ENCODE data around the gene CLEC4F.

CLEC4F gene

DNA sequence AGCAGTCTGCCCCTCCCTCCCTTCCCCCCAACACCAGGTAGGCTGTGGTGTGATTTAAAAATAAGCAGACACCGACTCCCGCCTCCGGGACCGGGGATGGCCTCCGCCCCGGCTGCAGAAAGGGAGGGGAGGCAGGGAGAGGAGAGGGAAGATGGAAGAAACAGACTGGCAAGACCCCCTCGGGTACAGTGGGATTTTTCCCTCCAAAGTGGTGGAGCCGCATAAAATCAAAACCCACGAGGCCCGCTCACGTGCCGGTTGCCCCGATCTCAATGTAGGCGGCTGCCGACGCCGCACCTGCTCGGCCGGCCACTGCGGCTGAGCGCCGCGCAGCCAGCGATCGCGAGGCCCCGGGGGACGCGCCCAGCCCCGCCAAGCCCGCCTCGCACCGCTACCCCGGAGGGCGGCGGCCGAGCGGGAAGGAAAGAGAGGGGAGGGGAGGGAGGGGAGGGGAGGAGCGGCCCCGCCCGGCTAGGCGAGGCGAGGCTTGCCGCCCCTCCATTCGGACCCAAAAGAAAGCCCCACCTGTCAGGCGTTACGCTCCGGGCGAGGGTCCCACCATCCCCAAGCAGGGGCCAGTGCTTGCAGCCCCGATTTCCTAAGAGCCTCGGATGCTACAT, 53.2 kb downstream of the CLEC4F start:
- no peak for DNase-seq (ENCODE audit: low read depth)
- no peak overlapping the region for H3K4me3 ChIP-seq (ENCODE audit: control insufficient read depth, low read depth, low read length)
- TF ChIP-seq, protein P1, sequence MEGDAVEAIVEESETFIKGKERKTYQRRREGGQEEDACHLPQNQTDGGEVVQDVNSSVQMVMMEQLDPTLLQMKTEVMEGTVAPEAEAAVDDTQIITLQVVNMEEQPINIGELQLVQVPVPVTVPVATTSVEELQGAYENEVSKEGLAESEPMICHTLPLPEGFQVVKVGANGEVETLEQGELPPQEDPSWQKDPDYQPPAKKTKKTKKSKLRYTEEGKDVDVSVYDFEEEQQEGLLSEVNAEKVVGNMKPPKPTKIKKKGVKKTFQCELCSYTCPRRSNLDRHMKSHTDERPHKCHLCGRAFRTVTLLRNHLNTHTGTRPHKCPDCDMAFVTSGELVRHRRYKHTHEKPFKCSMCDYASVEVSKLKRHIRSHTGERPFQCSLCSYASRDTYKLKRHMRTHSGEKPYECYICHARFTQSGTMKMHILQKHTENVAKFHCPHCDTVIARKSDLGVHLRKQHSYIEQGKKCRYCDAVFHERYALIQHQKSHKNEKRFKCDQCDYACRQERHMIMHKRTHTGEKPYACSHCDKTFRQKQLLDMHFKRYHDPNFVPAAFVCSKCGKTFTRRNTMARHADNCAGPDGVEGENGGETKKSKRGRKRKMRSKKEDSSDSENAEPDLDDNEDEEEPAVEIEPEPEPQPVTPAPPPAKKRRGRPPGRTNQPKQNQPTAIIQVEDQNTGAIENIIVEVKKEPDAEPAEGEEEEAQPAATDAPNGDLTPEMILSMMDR (IDR thresholded peaks at IDR 0.05; ENCODE audit: control insufficient read depth, insufficient read depth, low read depth, low read length, missing control alignments): no peak

DNA sequence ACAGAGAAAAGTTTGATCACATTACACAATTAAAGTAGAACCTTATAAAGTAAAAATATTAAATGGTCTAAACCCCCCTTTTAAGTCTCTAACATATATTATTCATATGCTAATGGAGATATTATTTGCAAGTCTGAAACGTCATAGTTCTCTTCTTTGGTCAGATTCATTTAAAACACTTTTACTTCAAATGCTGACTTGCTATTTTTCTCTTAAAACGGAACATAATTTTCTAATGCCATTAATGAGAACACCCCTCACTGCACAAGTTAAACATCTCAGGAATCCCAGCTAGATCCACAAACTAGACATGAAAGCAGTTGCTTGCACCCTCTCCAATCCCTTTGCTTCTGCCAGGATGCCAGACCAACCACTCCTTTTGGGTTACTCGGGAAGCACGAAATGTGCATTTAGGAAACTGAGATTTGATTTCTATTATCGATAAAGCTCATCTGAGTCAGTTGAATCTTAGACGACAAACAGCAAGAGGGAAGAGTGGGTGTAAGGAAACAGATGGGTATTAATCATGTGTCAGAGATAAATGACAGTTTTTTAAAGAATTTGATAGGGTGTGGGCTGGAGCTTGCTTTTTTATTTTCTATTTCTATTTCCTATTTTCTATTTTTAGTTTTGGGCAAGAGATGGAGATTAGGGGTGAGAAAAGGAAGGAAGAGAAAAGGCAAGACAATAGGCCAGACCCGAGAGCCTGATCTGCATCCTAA, 53.9 kb downstream of the CLEC4F start:
- no peak for DNase-seq (ENCODE audit: low read depth)
- TF ChIP-seq, protein P1 (IDR thresholded peaks at IDR 0.05; ENCODE audit: control insufficient read depth, insufficient read depth, low read depth, low read length, missing control alignments): no peak
- no peak overlapping the region for H3K4me3 ChIP-seq (ENCODE audit: control insufficient read depth, low read depth, low read length)

DNA sequence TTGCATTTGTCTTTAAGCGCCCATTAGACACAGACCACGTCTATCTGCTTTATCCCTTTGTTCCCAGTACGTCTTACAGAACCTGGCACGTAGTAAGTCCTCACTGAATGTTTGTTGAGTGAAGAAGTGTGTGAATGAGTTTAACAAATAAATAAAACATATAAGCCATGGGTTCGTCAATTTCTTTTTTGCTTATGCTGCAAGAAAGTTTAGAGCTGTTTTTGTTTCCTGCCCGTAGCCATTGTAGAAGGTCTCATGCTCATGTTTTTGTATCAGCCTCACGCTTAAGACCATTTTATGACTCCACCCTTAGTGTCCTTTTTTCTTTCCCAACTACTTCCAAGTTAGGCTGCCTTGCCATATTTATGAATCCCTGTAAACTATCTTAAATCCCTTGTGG, 54.9 kb downstream of the CLEC4F start:
- no peak for DNase-seq (ENCODE audit: low read depth)
- H3K4me3 ChIP-seq (ENCODE audit: control insufficient read depth, low read depth, low read length): no peak overlapping the region
- TF ChIP-seq, protein P1 (IDR thresholded peaks at IDR 0.05; ENCODE audit: control insufficient read depth, insufficient read depth, low read depth, low read length, missing control alignments): no peak

DNA sequence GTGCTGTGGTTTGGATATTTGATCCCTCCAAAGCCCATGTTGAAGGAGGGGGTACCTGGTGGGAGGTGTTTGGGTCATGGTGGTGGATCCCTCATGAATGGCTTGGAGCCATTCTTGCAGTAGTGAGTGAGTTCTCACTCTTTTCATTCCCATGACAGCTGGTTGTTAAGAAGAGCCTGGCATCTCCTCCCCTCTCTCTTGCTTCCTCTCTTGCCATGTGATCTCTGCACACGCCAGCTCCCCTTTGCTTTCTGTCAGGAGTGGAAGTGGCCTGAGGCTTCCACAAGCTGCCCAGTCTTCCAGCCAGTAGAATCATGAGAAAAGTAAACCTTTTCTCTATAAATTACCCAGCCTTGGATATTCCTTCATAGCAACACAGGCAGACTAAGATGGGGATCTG, 61.0 kb downstream of the CLEC4F start:
- H3K4me3 ChIP-seq (ENCODE audit: control insufficient read depth, low read depth, low read length): no peak overlapping the region
- TF ChIP-seq, protein P1 (IDR thresholded peaks at IDR 0.05; ENCODE audit: control insufficient read depth, insufficient read depth, low read depth, low read length, missing control alignments): no peak
- DNase-seq (ENCODE audit: low read depth): no peak

All from AG09309 (cell line).